Parathyroid adenoma (tissue), 2 donors: ENCODE results near the gene CPEB4.

Source experiments
- H2AFZ ChIP-seq: fragments of 300-600 bp; sonication (generic); one replicate; pipeline ENCODE4 v1.7.0; 2017; ENCODE audit warnings: antibody characterized with exemption, mild to moderate bottlenecking
- H3K27ac ChIP-seq: fragments of 300-600 bp; sonication (generic); one replicate; pipeline ENCODE4 v1.7.0; 2017
- H3K27me3 ChIP-seq: fragments of 300-600 bp; sonication (generic); one replicate; pipeline ENCODE4 v1.7.0; 2017; ENCODE audit warnings: low read length; ENCODE audit not compliant: control insufficient read depth, insufficient read depth
- H3K36me3 ChIP-seq: fragments of 300-600 bp; sonication (generic); one replicate; pipeline ENCODE4 v1.7.0; 2017; ENCODE audit warnings: low read length; ENCODE audit not compliant: control insufficient read depth, insufficient read depth
- H3K4me1 ChIP-seq: fragments of 300-600 bp; sonication (generic); one replicate; pipeline ENCODE4 v1.7.0; 2017; ENCODE audit warnings: control low read depth
- H3K4me2 ChIP-seq: fragments of 300-600 bp; sonication (generic); one replicate; pipeline ENCODE4 v1.7.0; 2017; ENCODE audit warnings: low read length
- H3K4me3 ChIP-seq: fragments of 300-600 bp; sonication (generic); one replicate; pipeline ENCODE4 v1.7.0; 2017; ENCODE audit warnings: low read depth, low read length
- H3K79me2 ChIP-seq: fragments of 300-600 bp; sonication (generic); one replicate; pipeline ENCODE4 v1.7.0; 2017; ENCODE audit warnings: control low read depth
- H3K9ac ChIP-seq: fragments of 300-600 bp; sonication (generic); one replicate; pipeline ENCODE4 v1.7.0; 2017; ENCODE audit warnings: mild to moderate bottlenecking
- H3K9me3 ChIP-seq: fragments of 300-600 bp; sonication (generic); one replicate; pipeline ENCODE4 v1.7.0; 2017; ENCODE audit warnings: low read length; ENCODE audit not compliant: control insufficient read depth
- TF ChIP-seq, protein P1 (sequence below): fragments of 300-600 bp; sonication (generic); IDR thresholded peaks from one replicate; pipeline ENCODE4 v1.7.0; 2017; ENCODE audit warnings: antibody characterized with exemption, mild to moderate bottlenecking
- donor health status: primary hyperparathyroidism.

CPEB4 gene

DNA sequence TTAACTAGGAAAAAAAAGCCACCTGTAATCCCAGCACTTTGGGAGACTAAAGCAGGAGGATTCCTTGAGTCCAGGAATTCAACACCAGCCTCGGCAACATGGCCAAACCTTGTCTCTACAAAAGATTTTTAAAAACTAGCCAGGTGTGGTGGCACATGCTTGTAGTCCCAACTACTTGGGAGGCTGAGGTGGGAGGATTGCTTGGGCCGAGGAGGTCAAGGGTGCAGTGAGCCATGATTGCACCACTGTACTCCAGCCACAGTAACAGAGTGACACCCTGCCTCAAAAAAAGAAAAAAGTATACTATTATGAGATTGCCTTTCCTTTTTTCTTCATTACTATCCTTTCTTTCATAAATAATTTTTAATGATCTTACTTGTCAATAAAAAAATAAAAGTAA is 45.8 kb downstream of the CPEB4 start:
- no peak overlapping the region for H3K4me2 ChIP-seq
- H3K36me3 ChIP-seq: no peaks in the 10 kb centered on the region
- no peaks in the 10 kb centered on the region for H3K9me3 ChIP-seq
- H2AFZ ChIP-seq: no peak overlapping the region
- TF ChIP-seq, protein P1, sequence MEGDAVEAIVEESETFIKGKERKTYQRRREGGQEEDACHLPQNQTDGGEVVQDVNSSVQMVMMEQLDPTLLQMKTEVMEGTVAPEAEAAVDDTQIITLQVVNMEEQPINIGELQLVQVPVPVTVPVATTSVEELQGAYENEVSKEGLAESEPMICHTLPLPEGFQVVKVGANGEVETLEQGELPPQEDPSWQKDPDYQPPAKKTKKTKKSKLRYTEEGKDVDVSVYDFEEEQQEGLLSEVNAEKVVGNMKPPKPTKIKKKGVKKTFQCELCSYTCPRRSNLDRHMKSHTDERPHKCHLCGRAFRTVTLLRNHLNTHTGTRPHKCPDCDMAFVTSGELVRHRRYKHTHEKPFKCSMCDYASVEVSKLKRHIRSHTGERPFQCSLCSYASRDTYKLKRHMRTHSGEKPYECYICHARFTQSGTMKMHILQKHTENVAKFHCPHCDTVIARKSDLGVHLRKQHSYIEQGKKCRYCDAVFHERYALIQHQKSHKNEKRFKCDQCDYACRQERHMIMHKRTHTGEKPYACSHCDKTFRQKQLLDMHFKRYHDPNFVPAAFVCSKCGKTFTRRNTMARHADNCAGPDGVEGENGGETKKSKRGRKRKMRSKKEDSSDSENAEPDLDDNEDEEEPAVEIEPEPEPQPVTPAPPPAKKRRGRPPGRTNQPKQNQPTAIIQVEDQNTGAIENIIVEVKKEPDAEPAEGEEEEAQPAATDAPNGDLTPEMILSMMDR: no peak
- H3K4me3 ChIP-seq: no peak overlapping the region
- no peaks in the 10 kb centered on the region for H3K27me3 ChIP-seq
- H3K27ac ChIP-seq: no peak overlapping the region
- H3K79me2 ChIP-seq: peaks cover 41% of the 10 kb centered on the region
- H3K9ac ChIP-seq: no peak overlapping the region
- peaks cover 25% of the 10 kb centered on the region for H3K4me1 ChIP-seq

DNA sequence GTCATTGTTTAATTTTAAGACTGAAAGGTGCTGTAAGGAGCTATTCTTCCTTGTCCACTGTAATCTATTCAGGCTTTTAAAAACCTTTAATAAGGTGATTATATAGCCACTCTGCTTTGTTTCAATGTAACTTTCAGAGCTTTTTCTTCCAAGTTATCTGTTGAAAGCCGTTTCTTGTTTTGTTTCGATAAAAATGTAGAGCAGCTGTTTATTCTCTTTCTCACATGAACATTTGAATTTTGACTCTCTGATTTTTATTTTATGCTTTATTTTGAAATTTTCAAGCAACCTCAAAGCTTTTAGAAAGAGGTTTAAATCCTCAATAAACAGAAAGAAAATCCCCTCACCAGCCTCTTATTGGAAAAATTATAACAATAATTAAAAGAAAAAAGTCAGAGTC is 47.2 kb downstream of the CPEB4 start:
- peaks cover 33% of the 10 kb centered on the region for H3K79me2 ChIP-seq
- H3K36me3 ChIP-seq: no peaks in the 10 kb centered on the region
- H2AFZ ChIP-seq: no peak overlapping the region
- no peaks in the 10 kb centered on the region for H3K27me3 ChIP-seq
- no peak overlapping the region for H3K4me3 ChIP-seq
- no peak overlapping the region for H3K9ac ChIP-seq
- TF ChIP-seq, protein P1: no peak
- H3K4me2 ChIP-seq: peak overlapping the region; percentile 48
- no peak overlapping the region for H3K27ac ChIP-seq
- H3K9me3 ChIP-seq: no peaks in the 10 kb centered on the region
- peaks cover 22% of the 10 kb centered on the region for H3K4me1 ChIP-seq

DNA sequence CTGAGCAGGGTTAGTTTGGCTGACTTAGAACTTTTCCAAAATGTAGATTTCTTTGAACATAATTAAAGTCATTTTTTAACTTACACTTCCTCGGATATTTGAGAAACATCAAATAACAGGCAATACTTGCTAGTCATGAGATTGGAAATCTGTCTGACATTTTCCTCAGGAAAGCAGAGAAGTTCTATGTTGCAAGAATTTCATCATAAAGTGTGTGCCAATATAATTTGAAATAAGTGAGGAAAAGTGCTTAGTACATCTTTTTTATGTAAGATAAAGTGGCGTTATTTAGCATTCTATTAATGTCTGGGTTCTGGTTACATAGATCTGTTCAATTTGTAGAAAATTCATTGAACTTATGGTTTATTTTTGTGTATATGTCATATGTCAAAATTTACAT is 52.1 kb downstream of the CPEB4 start:
- Histone ChIP-seq H3K4me2 (no peak overlapping the region), H3K4me1 (peaks cover 29% of the 10 kb centered on the region), H3K4me3 (no peak overlapping the region), H3K79me2 (peaks cover 18% of the 10 kb centered on the region), H3K9me3 (no peaks in the 10 kb centered on the region), H3K9ac (no peak overlapping the region), H3K27me3 (no peaks in the 10 kb centered on the region), H2AFZ (no peak overlapping the region), H3K36me3 (no peaks in the 10 kb centered on the region), H3K27ac (no peak overlapping the region)
- TF ChIP-seq, protein P1: no peak

DNA sequence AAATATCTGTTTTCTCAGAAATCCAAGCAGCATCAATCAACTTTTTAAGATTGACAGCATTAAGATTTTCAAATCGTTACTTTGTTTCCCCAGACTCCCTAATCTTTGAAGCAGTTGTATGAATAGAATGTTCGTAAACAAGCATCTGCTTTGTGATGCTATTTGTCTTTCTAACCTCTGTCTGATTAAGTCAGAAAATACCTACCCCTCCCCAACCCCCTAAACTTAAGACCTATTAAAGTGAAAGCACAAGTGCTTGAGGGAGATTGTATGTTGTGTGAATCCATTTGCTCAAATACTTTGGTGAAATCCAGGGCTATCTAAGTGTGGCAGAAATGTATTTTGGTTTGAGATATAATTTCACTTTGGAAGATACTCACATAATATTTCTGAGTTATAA is 53.0 kb downstream of the CPEB4 start:
- Histone ChIP-seq H3K9me3 (no peaks in the 10 kb centered on the region), H3K79me2 (peaks cover 19% of the 10 kb centered on the region), H3K36me3 (no peaks in the 10 kb centered on the region), H3K9ac (no peak overlapping the region), H3K4me1 (peaks cover 29% of the 10 kb centered on the region), H2AFZ (no peak overlapping the region), H3K27me3 (no peaks in the 10 kb centered on the region), H3K27ac (no peak overlapping the region), H3K4me2 (no peak overlapping the region), H3K4me3 (no peak overlapping the region)
- TF ChIP-seq, protein P1: no peak

DNA sequence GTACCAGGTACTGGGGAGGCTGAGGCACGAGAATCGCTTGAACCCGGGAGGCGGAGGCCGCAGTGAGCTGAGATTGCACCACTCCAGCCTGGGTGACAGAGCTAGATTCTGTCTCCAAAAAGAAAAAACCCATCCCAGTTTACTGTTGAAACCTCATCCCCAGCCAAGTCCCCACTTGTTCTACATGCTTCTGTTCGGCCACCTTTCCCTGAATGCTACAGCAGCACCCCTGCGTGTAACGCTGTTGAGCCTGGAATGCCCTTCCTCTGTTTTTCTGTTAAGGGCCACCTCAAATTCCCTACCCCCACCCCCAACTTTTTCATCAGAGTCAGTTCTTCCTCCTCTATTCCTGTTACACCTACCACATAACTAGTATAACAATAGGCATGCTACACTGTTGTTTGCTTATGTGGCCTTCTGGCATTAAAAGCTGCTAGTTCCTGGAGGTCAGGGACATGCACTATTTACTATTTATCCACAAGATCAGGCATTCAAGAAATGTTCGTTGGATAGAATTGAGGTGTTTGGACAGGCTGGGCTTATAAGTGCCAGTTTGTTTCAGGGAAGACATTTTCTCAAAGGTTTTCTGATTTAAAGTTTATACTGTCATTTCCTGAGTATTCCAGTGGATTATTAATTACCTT is 53.7 kb downstream of the CPEB4 start:
- TF ChIP-seq, protein P1: no peak
- Histone ChIP-seq H3K4me2 (no peak overlapping the region), H3K9me3 (no peaks in the 10 kb centered on the region), H3K4me1 (peaks cover 26% of the 10 kb centered on the region), H3K36me3 (no peaks in the 10 kb centered on the region), H2AFZ (no peak overlapping the region), H3K27me3 (no peaks in the 10 kb centered on the region), H3K4me3 (no peak overlapping the region), H3K9ac (no peak overlapping the region), H3K27ac (peak overlapping the region; percentile 13), H3K79me2 (peaks cover 22% of the 10 kb centered on the region)
